HEK293T (cell line): ENCODE data around the gene XRCC1.

Experiments
- FOXK2 ChIP-seq: fragments of 450-650 bp; IDR thresholded peaks from 2 replicates; pipeline ENCODE4 v1.6.1; 2016; ENCODE audit warnings: mild to moderate bottlenecking
- FOXM1 ChIP-seq: fragments of 450-650 bp; IDR thresholded peaks from 2 replicates; pipeline ENCODE4 v1.6.1; 2017; ENCODE audit warnings: mild to moderate bottlenecking, borderline replicate concordance
- NFRKB ChIP-seq: fragments of 450-650 bp; IDR thresholded peaks from 2 replicates; pipeline ENCODE4 v1.6.1; 2016; ENCODE audit warnings: mild to moderate bottlenecking, moderate library complexity
- PKNOX1 ChIP-seq: fragments of 450-650 bp; IDR thresholded peaks from 2 replicates; pipeline ENCODE4 v1.6.1; 2016
- SP1 ChIP-seq: fragments of 450-650 bp; IDR thresholded peaks from 2 replicates; pipeline ENCODE4 v1.6.1; 2017
- TARDBP ChIP-seq: fragments of 450-650 bp; IDR thresholded peaks from 2 replicates; pipeline ENCODE4 v1.6.1; 2016
- ZNF384 ChIP-seq: fragments of 450-650 bp; IDR thresholded peaks from 2 replicates; pipeline ENCODE4 v1.6.1; 2016

GRCh38 chr19:43527860-43528622 lies 47.3 kb downstream of the XRCC1 start:
- peak; percentile 77 for TF ChIP-seq ZNF384
- no peak for TF ChIP-seq FOXM1
- peak; percentile 35; the same call in 1 of the 2 replicates for TF ChIP-seq PKNOX1
- no peak for TF ChIP-seq FOXK2
- TF ChIP-seq SP1, result no peak
- no peak for TF ChIP-seq TARDBP
- TF ChIP-seq NFRKB, result no peak
